Effector CD4-positive, alpha-beta T cell (primary cell): Measurements from ENCODE around the gene RESP18. TPM values are rescaled to one million over a fixed set of nuclear protein-coding genes. Genes with fewer than 3 reads are reported as not detected.
A peak's percentile ranks its signal among the peaks of the same experiment; 100 is the strongest.

Experiments used
- DNase-seq: peaks from one replicate; pipeline ENCODE4 v3.0.0-alpha.2; 2020
- total RNA-seq: gene quantifications from one replicate; lab custom pipeline; 2026; lab: John Stamatoyannopoulos, UW

RESP18 gene
- total RNA-seq, result not detected

DNA sequence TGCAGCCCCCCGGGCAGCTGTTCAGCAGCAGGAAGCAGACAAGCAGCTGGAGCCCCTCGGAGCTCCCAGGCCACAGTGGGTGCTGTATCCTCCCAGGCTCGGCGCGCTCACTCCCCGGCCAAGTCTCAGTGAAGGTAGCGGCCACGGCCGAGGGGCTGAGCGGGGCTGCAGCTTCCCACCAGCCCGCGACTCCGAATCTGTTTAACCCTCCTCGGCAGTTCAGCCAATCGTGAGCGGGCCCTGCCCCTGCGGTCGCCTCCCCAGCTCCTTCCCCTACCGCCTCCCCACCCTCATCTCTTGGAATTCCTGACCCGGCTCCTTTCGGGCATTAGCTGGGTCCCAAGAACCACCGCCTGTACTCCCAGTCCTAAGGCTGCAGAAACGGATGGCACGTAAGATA, at the start of gene RESP18:
Gene RESP18 (minus strand): TSS at position 203 of the 400 bp plus-strand sequence.
- no peak for DNase-seq

DNA sequence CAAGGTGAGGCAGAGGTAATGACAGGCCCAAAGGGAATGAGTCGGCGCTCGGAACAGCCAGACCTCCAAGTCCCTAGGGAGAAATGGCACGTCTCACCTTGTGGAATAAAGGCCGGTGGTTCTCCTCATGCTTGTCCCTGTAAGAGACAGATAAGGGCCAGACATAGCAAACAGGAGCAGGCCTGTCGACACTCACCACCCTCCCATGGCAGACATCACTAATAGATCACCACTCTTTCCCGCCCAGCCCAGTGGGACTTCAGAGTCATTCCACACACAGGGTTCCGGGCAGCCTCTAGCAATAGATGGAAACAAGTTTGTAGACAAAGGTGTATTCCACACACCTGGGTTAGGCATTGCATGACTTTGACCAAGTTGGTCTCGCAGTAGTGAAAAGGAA, 48.9 kb upstream of the RESP18 start:
- DNase-seq, result no peak

DNA sequence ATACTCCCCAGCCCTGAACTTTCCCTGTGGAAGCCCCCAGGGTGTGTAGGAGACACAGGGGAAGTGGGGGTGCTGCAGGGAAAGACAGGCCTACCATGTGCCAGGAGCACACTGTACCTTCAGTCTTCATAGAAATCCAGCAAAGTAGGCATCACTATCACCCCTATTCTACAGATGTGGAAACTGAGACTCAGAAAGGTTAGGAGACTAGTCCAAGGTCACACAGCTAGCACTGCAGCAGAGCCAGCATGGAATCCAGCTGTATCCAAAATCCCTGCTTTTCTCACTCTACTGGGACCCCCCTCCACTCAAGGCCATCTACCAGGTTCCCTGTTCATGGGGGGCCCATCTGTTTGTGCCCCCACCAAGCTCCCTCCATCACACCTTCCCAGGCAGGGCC, 48.4 kb upstream of the RESP18 start:
- DNase-seq, result no peak

DNA sequence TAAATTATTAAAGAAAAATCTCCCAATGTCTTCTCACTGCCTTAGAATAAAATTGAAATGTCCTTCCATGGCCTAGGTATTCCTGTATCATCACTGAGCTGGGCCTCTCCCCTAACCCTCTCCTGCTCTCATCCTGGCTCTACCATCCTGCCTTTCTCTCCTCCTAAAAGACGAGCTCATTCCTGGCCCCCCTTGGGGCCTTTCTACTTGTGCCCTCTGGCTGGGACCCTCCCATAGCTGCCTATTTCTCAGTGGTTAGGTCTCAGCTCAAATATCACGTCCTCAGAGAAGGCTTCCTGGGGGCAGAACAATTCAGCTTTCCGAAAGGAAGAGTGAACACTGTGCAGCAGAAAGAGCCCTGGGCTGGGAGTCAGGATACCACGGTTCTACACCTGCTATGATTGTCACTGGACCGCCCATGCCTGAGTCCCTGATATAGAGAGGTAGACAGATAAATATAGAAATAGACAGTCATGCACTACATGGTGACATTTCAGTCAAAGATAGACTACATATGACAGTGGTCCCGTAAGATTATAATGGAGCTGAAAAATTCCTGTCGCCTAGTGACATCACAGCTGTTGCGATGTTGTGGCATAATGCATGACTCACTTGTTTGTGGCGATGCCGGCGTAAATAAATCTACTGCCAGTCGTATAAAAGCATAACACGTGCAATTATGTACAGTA, 45.8 kb upstream of the RESP18 start:
- DNase-seq, result no peak

DNA sequence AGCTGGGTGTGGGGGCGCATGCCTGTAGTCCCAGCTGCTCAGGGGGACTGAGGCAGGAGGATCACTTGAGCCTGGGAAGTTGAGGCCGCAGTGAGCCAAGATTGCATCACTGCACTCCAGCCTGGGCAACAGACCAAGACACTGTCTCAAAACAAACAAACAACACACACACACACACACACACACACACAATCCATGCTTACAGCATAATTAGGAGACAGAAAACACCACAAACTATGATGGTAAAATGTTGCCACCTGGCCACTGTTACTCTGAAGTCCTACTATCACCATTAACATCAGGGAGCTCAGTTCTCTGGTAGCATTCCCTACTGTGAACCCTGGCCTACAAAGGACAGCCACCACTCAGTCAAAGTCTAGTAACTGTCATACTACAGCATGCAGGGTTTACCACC, 36.9 kb upstream of the RESP18 start:
- no peak for DNase-seq

DNA sequence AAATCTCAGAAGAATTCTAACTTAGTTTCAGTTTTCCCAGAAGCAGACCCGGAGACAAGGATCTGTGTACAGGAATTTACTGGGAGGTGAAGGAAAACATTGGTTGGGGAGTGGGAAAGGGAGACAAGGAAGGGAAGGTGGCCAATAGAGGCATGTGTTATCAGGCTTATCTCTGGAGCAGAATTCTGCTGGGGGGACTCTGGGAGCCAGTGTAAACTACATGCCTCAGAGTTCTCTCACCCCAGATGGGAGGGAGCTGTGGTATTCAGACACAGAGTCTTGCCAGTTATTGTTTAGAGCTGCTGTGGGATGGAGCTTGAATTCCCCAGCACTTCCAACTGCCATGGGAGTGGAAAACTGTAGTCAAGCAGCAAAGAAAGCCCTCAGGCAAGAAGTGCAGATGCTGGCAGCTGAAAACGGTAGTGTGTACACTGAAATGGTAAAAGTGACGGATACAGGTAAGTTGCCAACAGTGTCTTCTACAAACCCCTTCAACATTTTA, 36.2 kb upstream of the RESP18 start:
- DNase-seq, result no peak

DNA sequence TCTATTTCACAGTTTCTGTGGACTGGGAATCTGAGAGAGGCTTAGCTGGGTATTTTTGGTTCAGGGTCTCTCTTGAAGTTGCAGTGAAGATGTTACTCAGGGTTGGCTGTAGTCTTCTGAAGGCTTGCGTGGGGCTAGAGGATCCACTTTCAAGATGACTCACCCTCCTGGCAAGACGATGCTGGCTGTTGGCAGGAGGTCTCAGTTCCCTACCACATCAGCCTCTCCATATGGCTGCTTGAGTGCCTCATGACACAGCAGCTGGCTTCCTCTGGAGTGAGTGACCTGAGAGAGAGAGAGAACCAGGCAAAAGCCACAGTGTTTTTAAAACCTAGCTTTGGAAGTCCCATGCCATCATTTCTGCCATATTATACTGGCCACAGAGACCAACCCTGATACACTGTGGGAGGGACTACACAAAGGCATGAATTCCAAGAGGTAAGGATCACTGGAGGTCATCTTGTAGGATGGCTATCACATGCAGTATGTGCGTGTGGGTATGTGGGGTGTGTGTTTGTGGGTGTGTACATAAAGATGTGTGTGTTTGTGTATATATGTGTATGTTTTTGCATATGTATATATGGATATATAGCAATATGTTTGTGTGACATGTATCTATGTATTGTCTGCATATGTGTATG, 30.1 kb upstream of the RESP18 start:
- DNase-seq, result no peak

DNA sequence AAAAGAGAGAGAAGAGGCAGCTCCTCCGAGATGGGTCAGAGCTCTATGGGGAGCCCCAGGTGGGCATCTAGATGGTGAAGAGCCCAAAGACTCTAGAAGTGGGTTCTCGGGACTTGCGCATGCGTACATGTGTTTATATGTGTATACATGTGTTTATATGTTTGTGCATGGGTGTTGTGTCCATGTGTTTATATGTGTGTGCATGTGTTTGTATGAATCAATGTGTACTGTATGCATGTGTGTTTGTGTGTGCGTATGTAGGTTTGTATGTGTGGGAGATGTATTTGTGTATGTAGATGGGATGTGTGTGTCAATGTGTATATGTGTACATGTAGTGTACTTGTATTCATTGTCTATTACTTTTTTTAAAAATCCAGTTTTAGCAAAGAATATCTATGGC, 29.5 kb upstream of the RESP18 start:
- DNase-seq, result no peak

DNA sequence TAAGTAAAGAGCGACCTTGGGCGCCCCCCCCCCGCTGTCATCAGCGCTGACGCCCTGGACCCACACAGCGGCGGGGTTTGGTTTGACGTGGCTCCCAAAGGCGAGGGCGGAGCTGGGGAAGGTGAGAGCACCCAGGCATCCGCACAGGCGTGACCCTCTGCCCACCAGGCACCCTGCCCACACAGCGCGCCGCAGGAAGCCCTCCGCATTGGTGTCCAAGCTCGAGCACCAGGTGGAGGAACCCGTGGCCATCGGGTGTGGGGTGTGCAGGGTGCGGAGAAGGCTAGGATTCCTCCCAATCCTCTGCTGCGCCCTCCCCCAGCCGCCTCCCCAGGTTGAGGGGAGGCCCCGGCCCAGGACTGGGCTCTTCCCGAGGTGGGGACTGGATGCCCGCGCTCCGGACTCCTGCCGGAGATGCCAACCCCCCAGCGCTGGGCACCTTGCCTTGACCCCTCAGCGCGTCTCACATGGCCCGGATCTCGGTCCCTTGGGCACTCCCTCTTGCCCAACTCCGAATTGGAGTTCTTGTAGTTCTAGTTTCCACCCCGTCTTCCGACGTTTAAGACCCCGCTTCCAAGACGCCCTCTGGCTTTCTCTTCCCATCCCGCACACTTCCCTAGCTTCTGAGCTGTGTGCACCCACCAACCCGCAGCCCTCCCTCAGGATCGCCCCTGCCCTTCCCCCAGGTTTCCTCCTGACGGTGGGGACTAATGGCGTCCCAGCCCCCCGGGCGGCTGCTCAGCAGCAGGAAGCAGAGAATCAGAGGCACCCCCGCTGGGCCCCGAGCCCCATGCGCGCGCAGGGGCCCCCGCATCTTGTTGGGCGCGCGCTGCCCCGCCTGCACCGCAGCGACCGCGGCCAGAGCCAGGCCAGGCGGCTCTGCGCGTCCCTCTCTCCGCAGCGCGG, 25.9 kb upstream of the RESP18 start:
- no peak for DNase-seq

DNA sequence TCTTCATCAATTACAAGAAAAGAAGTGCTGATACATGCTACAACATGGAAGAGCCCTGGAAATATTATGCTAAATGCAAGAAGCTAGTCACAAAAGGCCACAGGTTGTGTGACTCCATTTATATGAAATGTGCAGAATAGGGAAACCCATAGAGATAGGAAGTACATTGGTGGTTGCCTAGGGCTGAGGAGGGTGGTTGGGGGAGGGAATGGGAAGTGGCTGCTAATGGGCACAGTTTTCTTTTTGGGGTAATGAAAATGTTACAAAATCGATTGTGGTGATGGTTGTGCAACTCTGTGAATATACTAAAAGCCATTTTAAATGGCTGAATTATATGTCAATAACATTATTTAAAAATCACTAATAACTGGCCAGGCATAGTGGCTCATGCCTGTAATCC, 24.3 kb upstream of the RESP18 start:
- no peak for DNase-seq

DNA sequence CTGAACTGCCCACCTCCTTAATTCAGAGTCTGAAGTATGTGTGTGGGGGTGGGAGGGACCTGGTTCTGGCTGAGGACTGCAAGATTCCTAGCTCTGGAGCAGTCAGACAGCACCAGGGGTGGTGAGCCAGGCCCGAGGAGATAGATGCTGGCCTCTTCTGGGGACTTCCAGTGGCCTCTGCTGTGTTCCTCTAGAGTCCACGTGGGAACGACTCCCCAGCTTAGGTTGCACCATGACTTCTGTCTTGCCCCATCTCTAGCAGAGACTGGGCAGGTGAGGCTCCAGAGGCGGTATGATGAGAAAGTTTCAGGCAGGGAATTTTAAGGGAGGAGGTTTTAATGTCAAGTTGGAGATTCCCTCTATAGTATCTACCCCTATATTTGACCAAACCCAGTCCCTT, 22.0 kb upstream of the RESP18 start:
- no peak for DNase-seq

DNA sequence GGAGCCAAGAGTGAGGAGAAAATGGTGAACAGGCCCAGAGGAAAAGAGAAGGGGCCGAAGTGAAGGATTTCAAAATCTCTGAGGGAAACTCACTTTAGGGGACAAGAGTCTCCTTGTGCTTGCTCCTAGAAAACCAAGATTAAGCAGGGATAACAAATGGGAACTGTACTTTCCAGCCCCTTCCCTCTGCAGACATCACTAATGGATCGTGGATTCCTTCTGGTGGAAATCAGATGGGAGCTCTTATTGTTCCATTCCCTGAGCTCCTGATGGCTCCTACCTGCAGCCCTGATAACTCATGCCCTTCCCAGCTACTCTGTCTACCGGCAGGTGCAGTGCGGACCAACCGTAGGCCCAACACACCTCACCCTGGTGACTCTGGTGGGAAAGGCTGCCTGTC, 20.6 kb upstream of the RESP18 start:
- no peak for DNase-seq

DNA sequence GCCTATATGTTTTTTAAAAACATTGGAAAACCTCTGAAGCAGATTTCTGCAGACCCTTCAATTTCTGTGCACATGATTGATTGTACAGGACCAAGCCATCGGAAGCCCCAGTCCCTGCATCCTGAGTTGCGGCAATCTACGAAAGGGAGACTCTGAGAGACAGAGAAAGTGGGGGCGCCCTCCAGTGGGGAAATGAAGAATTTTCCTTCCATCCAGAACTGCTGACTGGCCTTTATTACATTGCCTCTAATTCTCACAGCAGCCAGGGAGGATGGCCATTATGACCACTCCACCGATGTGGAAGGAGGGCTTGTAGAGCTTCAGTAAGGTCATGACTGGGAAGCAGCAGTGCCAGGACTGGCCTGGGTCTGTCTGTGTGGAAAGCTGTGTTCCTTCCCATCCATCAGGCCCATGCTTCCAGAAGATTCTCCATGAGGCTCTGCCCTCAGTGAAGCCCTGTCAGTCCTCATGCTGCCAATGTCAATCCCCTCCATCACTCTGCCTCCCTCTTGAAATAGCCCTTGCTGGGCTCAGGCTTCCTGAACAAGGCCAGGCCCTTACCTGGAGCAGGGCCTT, 20.0 kb upstream of the RESP18 start:
- peak; percentile 47 for DNase-seq

DNA sequence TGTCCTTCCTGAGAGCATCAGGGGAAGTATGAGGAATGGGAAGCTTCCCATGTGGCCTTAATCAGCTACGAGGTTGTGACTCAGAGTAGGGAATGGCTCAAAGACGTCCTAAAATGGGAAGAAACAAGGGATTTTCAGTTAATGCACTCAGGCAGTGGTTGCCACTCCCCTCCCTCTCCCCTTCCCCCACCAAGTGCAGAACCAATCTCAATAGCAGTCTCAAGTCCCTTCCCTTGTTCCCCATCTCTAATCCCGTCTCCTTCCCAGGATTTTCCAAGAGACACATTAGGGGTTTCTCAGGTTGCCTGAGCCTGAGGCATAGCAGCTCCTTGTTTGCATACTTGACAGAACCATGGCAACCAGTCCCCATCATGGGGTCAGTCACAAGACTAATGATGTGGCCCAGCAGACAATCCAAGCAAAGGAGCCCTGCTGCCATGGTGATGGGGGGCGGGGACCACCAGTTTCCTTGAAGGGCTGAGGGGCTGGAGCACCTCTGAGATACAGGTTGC, 18.2 kb upstream of the RESP18 start:
- no peak for DNase-seq

DNA sequence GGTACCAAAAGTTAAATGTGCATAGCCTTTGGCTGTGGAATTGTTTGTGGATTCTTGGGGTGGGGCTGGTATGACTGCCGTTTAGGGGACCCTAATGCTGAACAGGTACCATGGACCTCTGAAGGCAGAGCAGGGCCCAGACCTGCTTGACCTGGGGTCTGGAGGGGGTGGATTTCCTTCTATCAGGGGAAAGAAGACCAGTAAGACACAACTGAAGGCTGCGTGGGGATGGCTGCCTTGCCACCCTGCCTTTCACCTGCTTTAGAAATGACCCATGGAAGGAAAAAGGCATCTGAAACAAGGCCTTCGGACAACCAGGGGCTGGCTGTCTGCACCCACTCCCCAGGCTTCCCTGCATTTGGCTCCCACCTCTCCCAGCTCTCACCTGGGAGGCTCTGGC, 17.7 kb upstream of the RESP18 start:
- no peak for DNase-seq

DNA sequence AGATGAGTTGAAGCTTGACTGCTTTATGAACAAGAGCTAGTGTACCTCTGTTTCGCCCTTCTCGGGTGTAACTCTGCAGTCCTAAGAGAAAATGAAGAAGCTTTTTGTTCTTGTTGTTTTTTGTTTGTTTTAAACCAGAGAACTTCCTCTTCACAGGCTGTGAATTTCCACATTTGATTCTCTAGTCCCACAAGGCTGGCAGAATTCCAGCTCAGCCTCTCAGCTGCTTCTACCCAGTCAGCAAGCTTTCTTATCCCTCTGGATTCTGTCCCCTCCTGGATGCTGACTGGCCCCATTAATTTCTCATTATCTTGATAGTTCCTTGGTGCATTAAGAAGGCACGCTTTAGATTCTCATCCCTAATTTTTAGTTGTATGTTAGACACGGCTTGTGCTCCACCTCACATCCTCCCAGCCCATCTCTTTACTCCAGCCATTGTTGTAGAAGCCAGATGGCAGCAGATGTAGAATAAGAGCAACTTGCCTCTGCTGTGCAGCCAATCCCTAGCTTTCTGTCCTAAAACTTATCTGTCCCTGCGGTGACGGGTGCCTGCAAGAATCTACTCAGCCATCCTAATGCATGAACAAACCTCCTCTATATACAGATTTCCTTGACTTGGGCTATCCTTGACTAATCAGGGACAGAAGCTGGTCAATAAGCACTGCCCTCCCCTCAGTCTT, 12.3 kb upstream of the RESP18 start:
- no peak for DNase-seq

DNA sequence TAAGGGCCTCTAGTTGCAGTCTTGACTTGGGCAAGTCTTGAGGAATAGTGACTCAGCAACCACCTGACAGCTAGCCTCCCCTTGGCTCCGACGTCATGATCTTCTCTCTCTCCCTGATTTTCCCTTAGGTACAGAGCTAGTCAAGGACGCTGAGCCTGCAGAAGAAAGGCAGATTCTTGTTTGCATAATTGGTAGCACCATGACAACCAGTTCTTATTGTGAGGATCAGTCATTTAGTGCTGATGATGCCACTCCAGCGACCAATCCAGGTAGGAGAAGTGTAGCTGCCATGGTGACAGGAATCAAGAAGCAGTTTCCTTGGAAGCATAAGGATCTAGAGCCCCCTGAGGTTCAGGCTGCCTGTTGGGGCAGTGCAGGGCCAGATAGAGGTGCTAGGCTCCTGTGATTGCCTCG, 2.8 kb upstream of the RESP18 start:
- DNase-seq, result no peak

DNA sequence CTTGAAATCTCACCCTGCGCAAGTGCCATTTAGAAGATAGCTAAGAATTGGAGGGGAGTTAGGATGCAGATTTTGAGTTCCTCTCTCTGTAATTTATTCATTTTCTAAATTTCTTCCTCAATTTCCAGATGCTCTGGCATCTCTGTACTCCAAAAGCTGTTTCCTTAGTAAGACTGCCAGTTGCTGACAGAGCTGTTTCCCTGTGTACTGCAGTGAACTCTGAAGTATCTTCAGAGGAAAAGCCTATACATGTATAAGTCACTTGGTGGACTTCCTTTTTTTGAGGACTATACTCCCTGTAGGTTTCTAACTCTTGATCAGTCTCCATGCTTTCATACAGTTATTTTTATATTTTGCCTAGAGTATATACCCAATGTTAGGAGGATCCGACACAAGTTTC, 1.5 kb upstream of the RESP18 start:
- DNase-seq, result no peak

DNA sequence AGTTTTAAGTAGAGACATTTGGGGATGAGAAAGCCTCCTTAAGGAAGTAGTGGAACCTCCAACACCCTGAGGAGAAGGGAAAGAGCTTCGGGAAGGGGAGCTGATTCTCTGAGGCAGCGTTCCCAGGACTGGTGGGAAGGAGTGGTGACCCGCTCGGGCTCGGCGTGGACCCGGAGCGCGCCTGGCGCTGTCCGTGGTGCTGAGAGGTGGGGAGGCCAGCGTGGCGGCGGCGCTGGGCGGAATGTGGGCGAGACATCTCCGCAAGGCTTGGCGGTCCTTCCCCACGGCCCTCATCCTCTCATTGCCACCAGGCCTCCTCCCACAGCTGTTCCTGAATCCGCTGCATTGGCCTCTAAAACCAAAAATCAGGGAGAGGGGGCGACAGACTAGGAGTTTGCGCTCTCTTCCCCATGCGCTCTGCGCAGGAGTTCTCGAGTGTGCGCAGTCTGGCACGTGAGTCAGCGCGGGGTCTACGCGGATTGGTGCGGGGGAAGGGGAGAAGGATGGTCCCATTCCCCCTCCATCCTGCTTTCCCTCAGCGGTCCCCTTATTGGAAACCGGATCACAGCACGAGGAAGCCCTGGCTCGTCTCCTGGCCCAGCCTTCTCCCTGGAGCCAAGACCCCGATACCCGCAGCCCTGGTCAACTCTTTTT, 857 bp downstream of the RESP18 start:
- DNase-seq, result no peak

DNA sequence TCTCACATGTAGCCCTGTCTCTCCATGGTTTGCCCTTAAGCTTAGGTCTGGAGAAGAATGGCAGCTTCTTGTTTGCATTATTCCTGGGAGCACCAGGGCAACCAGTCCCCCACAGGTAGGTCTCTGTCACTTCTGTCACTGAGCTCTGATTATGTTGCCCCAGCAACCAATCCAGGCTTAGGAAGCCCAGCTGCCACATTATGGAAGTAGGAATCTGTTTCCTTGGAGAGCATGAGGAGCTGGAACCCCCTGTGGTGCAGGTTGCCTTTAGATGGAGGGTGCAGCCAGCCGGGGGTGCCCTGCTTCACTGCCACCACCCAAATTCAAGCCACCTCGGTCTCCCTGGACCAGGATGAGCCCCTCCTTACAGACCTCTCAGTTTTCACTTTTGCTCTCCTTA, 4.8 kb downstream of the RESP18 start:
- DNase-seq, result no peak

DNA sequence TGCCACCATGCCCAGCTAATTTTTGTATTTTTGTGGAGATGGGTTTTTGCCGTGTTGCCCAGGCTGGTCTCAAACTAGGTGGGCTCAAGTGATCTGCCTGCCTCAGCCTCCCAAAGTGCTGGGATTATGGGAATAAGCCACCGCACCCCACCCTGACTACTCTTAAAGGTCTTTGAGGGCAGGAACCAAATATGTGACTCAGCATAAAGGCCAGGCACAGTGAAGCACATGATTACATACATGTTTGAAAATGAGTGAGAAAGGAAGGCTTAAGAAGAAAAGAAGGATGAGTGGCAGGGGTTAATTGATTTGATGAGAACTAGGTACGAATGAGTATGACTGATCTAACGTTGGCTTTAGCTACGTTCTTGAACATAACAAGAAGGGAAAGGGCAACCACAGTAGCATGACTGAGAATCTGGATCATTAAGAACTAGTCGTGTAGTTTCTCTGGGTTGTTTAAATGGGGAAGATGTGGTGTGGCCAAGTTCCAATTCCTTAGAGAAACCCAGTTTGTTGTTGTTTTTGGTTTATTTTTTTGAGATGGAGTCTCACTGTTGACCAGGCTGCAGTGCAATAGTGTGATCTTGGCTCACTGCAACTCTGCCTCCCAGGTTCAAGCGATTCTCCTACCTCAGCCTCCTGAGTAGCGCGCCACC, 6.8 kb downstream of the RESP18 start:
- DNase-seq, result no peak
